Upper lobe of left lung (tissue), 4 donors: Measurements from ENCODE around the gene SYT9.

Experiments used
- POLR2A ChIP-seq, 4 donors: fragments of 450-650 bp; IDR thresholded peaks; one replicate each; pipeline ENCODE4 v1.5.1; 2016 to 2017; ENCODE audit warnings: antibody characterized with exemption in 4 of 4, mild to moderate bottlenecking in 2 of 4
- POLR2AphosphoS5 ChIP-seq, 2 donors: sonication (generic); formaldehyde crosslinking; IDR thresholded peaks; one replicate each; pipeline ENCODE4 v1.5.1; 2017; ENCODE audit warnings: antibody characterized with exemption in 2 of 2
- TF ChIP-seq, protein P1 (sequence below), 6 experiments: fragments of 450-650 bp in 4 of 6; fragments of 200-600 bp in 2 of 6; sonication (generic) in 2 of 6; IDR thresholded peaks; one replicate each; pipeline ENCODE4 v1.5.1; 2016 to 2019; ENCODE audit warnings: antibody characterized with exemption in 6 of 6

DNA sequence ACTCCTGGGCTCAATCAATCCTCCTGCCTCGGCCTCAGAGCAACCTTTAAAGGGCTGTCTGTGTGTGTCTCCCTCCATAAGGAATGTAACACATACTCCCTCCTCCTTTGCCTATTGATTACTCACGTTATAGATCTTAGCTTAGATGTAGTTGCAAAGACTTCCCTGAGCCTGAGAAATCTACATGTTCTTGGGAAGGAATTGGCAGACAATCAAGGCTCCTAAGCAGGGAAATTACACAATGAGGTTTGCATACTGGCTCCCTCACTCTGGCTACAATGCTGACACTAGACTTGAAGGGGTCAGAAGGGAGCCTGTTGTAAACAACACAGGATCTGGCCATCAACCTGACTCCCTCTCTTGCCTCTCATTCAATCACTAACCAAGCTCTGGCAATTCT is 228.4 kb downstream of the SYT9 start:
- TF ChIP-seq, protein P1, sequence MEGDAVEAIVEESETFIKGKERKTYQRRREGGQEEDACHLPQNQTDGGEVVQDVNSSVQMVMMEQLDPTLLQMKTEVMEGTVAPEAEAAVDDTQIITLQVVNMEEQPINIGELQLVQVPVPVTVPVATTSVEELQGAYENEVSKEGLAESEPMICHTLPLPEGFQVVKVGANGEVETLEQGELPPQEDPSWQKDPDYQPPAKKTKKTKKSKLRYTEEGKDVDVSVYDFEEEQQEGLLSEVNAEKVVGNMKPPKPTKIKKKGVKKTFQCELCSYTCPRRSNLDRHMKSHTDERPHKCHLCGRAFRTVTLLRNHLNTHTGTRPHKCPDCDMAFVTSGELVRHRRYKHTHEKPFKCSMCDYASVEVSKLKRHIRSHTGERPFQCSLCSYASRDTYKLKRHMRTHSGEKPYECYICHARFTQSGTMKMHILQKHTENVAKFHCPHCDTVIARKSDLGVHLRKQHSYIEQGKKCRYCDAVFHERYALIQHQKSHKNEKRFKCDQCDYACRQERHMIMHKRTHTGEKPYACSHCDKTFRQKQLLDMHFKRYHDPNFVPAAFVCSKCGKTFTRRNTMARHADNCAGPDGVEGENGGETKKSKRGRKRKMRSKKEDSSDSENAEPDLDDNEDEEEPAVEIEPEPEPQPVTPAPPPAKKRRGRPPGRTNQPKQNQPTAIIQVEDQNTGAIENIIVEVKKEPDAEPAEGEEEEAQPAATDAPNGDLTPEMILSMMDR (IDR thresholded peaks at IDR 0.05) = no peak
- TF ChIP-seq POLR2A (IDR thresholded peaks at IDR 0.05) (no peak), POLR2AphosphoS5 (IDR thresholded peaks at IDR 0.05) (no peak)
